NCI-H524 (cell line): Measurements from ENCODE around the gene DBNDD2.

Experiments used
- DNase-seq, 2 experiments: peaks; one replicate each; lab custom pipeline; 2025; lab: John Stamatoyannopoulos, UW

The DBNDD2 gene

GRCh38 chr20:45407783-45408645 is at the start of gene DBNDD2:
DBNDD2 (plus strand) TSS chr20:45408289; CDS start chr20:45408468, 179 bp downstream.
- DNase-seq = no peak

GRCh38 chr20:45359069-45359405 is 49.1 kb upstream of the DBNDD2 start:
- no peak for DNase-seq

GRCh38 chr20:45359406-45360148 is 48.5 kb upstream of the DBNDD2 start:
- no peak for DNase-seq

- DNase-seq = no peak
Observed at GRCh38 chr20:45361793-45362192, 46.3 kb upstream of the DBNDD2 start.

GRCh38 chr20:45362804-45363610 is 45.1 kb upstream of the DBNDD2 start, which contains the start of gene SYS1:
SYS1 (plus strand) TSS chr20:45363156; CDS start chr20:45363532, 376 bp downstream.
- peak; percentile 98 for DNase-seq

- no peak for DNase-seq
Observed at GRCh38 chr20:45363611-45364492, 44.2 kb upstream of the DBNDD2 start.

- no peak for DNase-seq
Observed at GRCh38 chr20:45365444-45365970, 42.6 kb upstream of the DBNDD2 start.

GRCh38 chr20:45366192-45366591 is 41.9 kb upstream of the DBNDD2 start:
- no peak for DNase-seq

GRCh38 chr20:45366631-45367030 is 41.5 kb upstream of the DBNDD2 start:
- no peak for DNase-seq

- DNase-seq = no peak
Observed at GRCh38 chr20:45367126-45367525, 41.0 kb upstream of the DBNDD2 start.

GRCh38 chr20:45368221-45368980 is 39.7 kb upstream of the DBNDD2 start:
- no peak for DNase-seq

- no peak for DNase-seq
Observed at GRCh38 chr20:45370571-45371160, 37.4 kb upstream of the DBNDD2 start.

- DNase-seq = no peak
Observed at GRCh38 chr20:45372241-45372640, 35.8 kb upstream of the DBNDD2 start.

GRCh38 chr20:45372646-45373352 is 35.3 kb upstream of the DBNDD2 start:
- no peak for DNase-seq

- DNase-seq = peak; percentile 52 to 79
Observed at GRCh38 chr20:45373353-45374100, 34.6 kb upstream of the DBNDD2 start.

GRCh38 chr20:45374101-45374467 is 34.0 kb upstream of the DBNDD2 start:
- DNase-seq = no peak

- no peak for DNase-seq
Observed at GRCh38 chr20:45374966-45375365, 33.1 kb upstream of the DBNDD2 start.

GRCh38 chr20:45377269-45377668 is 30.8 kb upstream of the DBNDD2 start:
- DNase-seq = no peak

GRCh38 chr20:45378191-45378590 is 29.9 kb upstream of the DBNDD2 start, which contains the start of gene TP53TG5:
TP53TG5 (minus strand) TSS chr20:45378325; CDS start chr20:45378236, 89 bp downstream.
- DNase-seq = no peak
